Thyroid gland (tissue), 4 donors: ENCODE results near the gene DDX17.

ENCODE experiments used
- CTCF ChIP-seq, 6 experiments: fragments of 200-600 bp in 3 of 6; fragments of 450-650 bp in 3 of 6; sonication (generic) in 3 of 6; IDR thresholded peaks; one replicate each; pipeline ENCODE4 v1.5.1; 2016 to 2019; ENCODE audit warnings: antibody characterized with exemption in 6 of 6, mild to moderate bottlenecking in 2 of 6, inconsistent platforms in 1 of 6, moderate library complexity in 1 of 6
- POLR2A ChIP-seq, 2 donors: fragments of 450-650 bp; IDR thresholded peaks; one replicate each; pipeline ENCODE4 v1.6.1; 2017; ENCODE audit warnings: antibody characterized with exemption in 2 of 2, mild to moderate bottlenecking in 2 of 2, moderate library complexity in 1 of 2

DNA sequence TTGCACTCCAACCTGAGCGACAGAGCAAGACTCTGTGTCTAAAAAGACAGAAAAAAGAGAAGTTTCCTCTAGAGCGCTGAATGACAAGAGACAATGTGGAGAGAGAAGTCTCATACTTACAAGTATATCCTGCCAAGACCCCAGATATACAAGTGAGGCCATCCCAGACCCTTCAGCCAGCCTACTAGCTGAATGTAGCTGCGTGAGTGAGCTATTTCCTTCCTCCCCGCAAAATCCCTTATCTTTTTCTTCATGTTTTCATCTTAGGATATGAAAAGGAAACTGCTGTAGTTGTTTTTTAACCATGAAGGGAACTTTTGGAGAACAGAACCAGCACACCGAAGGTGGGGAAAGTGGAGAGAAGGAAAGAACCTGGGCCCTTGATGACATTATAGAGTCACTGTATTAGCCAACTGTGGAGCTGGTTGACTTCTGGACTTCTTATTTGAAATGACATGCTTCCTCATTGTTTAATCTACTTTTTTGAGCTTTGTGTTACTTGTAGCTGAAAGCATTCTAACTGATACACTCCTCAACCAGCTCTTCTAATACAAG lies 4.4 kb upstream of the DDX17 start:
- TF ChIP-seq CTCF (IDR thresholded peaks at IDR 0.05): no peak
- TF ChIP-seq POLR2A (IDR thresholded peaks at IDR 0.05): no peak
